ENCODE data around the gene ST8SIA4.

DNA sequence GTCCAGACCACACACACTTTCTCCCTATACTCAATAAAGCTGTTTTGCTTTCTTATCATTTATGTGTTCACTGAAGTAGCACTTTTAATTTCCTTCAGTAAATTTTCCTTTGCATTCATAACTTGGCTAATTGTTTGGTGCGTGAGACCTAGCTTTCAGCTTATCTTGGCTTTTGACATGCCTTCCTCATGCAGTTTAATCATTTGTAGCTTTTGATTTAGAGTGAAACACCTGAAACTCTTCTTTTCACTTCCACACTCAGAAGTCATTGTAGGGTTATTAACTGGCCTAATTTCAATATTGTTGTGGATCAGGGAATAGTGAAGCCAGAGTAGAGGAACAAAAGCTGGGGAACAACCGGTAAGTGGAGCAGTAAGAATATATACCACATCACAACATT lies 114.7 kb downstream of the ST8SIA4 start:
- TF ChIP-seq, protein P1, sequence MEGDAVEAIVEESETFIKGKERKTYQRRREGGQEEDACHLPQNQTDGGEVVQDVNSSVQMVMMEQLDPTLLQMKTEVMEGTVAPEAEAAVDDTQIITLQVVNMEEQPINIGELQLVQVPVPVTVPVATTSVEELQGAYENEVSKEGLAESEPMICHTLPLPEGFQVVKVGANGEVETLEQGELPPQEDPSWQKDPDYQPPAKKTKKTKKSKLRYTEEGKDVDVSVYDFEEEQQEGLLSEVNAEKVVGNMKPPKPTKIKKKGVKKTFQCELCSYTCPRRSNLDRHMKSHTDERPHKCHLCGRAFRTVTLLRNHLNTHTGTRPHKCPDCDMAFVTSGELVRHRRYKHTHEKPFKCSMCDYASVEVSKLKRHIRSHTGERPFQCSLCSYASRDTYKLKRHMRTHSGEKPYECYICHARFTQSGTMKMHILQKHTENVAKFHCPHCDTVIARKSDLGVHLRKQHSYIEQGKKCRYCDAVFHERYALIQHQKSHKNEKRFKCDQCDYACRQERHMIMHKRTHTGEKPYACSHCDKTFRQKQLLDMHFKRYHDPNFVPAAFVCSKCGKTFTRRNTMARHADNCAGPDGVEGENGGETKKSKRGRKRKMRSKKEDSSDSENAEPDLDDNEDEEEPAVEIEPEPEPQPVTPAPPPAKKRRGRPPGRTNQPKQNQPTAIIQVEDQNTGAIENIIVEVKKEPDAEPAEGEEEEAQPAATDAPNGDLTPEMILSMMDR (IDR thresholded peaks at IDR 0.05; ENCODE audit: low read depth, low read length), result no peak
- no peak for TF ChIP-seq POLR2A (IDR thresholded peaks at IDR 0.05; ENCODE audit: extremely low read depth, insufficient read length)
